ENCODE data around the gene PKD1. TPM values are rescaled to one million over a fixed set of nuclear protein-coding genes. Genes with fewer than 3 reads are reported as not detected.

Gene PKD1
- total and polyA plus RNA-seq, 2 of the 13 experiments (the other 11 are each of a cell fraction or from before 2014, with no cell fraction given): 22.1 to 23.0 TPM

DNA sequence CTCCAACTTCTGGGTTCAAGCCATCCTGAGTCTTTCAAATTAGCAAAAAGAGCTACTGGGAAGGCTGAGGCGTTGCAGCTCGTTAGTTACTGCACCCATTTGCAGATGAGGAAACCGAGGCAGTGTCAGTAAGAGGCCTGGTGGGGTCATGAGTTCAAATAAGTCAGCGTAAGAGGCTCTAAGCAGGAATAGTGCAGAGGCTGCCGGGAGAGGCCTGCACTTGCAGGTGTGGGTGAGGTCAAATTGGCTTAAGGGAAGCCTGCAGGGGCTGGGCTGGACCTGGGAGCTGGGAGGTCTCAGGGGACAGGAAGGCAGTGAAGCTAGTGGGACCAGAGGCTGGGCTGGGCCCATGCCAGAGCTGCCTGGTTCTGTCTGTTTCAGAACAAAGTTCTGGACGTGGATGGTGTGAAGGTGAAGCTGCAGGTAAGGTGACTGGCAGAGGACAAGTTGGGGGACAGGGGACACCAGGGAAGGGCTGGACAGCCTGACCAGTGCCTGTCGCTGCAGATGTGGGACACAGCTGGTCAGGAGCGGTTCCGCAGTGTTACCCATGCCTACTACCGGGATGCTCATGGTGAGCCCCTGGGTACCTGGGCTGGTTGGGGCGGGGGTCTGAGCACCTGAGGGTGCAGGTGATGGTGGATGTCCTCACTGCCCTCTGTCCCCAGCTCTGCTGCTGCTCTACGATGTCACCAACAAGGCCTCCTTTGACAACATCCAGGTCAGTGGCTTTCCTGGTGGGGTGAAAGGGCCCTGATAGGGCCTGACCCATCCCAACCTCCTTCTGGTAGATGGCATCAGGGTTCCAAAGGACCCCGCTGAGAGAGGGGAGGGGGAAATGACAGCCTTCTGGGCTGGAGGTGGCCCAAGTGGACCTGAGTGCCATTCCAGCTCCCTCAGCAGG lies 15.7 kb upstream of the PKD1 start (continued):
- TF ChIP-seq, protein P1, sequence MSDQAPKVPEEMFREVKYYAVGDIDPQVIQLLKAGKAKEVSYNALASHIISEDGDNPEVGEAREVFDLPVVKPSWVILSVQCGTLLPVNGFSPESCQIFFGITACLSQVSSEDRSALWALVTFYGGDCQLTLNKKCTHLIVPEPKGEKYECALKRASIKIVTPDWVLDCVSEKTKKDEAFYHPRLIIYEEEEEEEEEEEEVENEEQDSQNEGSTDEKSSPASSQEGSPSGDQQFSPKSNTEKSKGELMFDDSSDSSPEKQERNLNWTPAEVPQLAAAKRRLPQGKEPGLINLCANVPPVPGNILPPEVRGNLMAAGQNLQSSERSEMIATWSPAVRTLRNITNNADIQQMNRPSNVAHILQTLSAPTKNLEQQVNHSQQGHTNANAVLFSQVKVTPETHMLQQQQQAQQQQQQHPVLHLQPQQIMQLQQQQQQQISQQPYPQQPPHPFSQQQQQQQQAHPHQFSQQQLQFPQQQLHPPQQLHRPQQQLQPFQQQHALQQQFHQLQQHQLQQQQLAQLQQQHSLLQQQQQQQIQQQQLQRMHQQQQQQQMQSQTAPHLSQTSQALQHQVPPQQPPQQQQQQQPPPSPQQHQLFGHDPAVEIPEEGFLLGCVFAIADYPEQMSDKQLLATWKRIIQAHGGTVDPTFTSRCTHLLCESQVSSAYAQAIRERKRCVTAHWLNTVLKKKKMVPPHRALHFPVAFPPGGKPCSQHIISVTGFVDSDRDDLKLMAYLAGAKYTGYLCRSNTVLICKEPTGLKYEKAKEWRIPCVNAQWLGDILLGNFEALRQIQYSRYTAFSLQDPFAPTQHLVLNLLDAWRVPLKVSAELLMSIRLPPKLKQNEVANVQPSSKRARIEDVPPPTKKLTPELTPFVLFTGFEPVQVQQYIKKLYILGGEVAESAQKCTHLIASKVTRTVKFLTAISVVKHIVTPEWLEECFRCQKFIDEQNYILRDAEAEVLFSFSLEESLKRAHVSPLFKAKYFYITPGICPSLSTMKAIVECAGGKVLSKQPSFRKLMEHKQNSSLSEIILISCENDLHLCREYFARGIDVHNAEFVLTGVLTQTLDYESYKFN (CRISPR knock-in tag; conservative IDR thresholded peaks at IDR 0.05): no peak
- no peak for TF ChIP-seq YEATS4 (CRISPR knock-in tag; IDR thresholded peaks at IDR 0.05; ENCODE audit: borderline replicate concordance)
- TF ChIP-seq MTA3 (CRISPR knock-in tag; IDR thresholded peaks at IDR 0.05): no peak
- TF ChIP-seq MTA1 (CRISPR knock-in tag; IDR thresholded peaks at IDR 0.05; ENCODE audit: borderline replicate concordance): no peak
- TF ChIP-seq ZNF230 (CRISPR knock-in tag; IDR thresholded peaks at IDR 0.05): 0 out of 2 replicates have a peak, but pooled peaks have one; percentile 25
- TF ChIP-seq ONECUT2 (CRISPR knock-in tag; IDR thresholded peaks at IDR 0.05): no peak
- 0 out of 2 replicates have a peak, but pooled peaks have one; percentile 32 for TF ChIP-seq POLR2AphosphoS2 (IDR thresholded peaks at IDR 0.05; ENCODE audit: low read depth, low read length)
- TF ChIP-seq RNF219 (CRISPR knock-in tag; IDR thresholded peaks at IDR 0.05): no peak
- TF ChIP-seq POLR2A (IDR thresholded peaks at IDR 0.05; ENCODE audit: insufficient read depth in 1 of 2, low read depth in 2 of 2, low read length in 2 of 2): peak; percentile 78 to 83; a peak in 3 of 4 replicates
- no peak for TF ChIP-seq ZNF333 (CRISPR knock-in tag; IDR thresholded peaks at IDR 0.05; ENCODE audit: borderline replicate concordance)
- no peak for TF ChIP-seq MTF1 (CRISPR knock-in tag; IDR thresholded peaks at IDR 0.05)
- TF ChIP-seq, protein P2, sequence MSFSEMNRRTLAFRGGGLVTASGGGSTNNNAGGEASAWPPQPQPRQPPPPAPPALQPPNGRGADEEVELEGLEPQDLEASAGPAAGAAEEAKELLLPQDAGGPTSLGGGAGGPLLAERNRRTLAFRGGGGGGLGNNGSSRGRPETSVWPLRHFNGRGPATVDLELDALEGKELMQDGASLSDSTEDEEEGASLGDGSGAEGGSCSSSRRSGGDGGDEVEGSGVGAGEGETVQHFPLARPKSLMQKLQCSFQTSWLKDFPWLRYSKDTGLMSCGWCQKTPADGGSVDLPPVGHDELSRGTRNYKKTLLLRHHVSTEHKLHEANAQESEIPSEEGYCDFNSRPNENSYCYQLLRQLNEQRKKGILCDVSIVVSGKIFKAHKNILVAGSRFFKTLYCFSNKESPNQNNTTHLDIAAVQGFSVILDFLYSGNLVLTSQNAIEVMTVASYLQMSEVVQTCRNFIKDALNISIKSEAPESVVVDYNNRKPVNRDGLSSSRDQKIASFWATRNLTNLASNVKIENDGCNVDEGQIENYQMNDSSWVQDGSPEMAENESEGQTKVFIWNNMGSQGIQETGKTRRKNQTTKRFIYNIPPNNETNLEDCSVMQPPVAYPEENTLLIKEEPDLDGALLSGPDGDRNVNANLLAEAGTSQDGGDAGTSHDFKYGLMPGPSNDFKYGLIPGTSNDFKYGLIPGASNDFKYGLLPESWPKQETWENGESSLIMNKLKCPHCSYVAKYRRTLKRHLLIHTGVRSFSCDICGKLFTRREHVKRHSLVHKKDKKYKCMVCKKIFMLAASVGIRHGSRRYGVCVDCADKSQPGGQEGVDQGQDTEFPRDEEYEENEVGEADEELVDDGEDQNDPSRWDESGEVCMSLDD (CRISPR knock-in tag; IDR thresholded peaks at IDR 0.05; ENCODE audit: borderline replicate concordance): no peak
- no peak for TF ChIP-seq ZSCAN30 (CRISPR knock-in tag; IDR thresholded peaks at IDR 0.05)
- no peak for TF ChIP-seq IRX3 (CRISPR knock-in tag; IDR thresholded peaks at IDR 0.05; ENCODE audit: borderline replicate concordance, low read depth)
- TF ChIP-seq RBM22 (optimal IDR thresholded peaks at IDR 0.05; ENCODE audit: low read length): peak; percentile 96
- no peak for TF ChIP-seq ZNF496 (CRISPR knock-in tag; IDR thresholded peaks at IDR 0.05; ENCODE audit: insufficient replicate concordance)
- TF ChIP-seq NR2C2 (CRISPR knock-in tag; IDR thresholded peaks at IDR 0.05; ENCODE audit: borderline replicate concordance): no peak
- TF ChIP-seq HOXA9 (CRISPR knock-in tag; IDR thresholded peaks at IDR 0.05; ENCODE audit: borderline replicate concordance): no peak
- TF ChIP-seq, protein P3, sequence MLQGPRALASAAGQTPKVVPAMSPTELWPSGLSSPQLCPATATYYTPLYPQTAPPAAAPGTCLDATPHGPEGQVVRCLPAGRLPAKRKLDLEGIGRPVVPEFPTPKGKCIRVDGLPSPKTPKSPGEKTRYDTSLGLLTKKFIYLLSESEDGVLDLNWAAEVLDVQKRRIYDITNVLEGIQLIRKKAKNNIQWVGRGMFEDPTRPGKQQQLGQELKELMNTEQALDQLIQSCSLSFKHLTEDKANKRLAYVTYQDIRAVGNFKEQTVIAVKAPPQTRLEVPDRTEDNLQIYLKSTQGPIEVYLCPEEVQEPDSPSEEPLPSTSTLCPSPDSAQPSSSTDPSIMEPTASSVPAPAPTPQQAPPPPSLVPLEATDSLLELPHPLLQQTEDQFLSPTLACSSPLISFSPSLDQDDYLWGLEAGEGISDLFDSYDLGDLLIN (CRISPR knock-in tag; IDR thresholded peaks at IDR 0.05; ENCODE audit: borderline replicate concordance): no peak
